Activated naive CD8-positive, alpha-beta T cell treated with anti-CD3 and anti-CD28 coated beads, Interleukin-2, amount 10 ng/mL, durations not matched to agents 7 days and 5 days (primary cell): Measurements from ENCODE around the gene NSMF. TPM values are rescaled to one million over a fixed set of nuclear protein-coding genes. Genes with fewer than 3 reads are reported as not detected.

ENCODE experiments used
- ATAC-seq: fragments of 150-1000 bp; cut with Tn5 transposase; one replicate; pipeline ENCODE4 v1.10.0; 2021; ENCODE audit warnings: low read depth, moderate library complexity
- POLR2A ChIA-PET: fragments of 350-600 bp; sonication (Branson Sonifier 250); formaldehyde crosslinking; loops from one replicate; lab custom pipeline; 2021; ENCODE audit warnings: antibody characterized with exemption; lab: Charles Lee
- DNase-seq: peaks from one replicate; pipeline ENCODE4 v3.0.0; 2021
- H3K27ac Mint-ChIP-seq: one replicate; pipeline ENCODE4 v1.8.0; 2022; ENCODE audit warnings: mild to moderate bottlenecking, mixed read lengths
- H3K27me3 Mint-ChIP-seq: one replicate; pipeline ENCODE4 v1.8.0; 2022; ENCODE audit warnings: mild to moderate bottlenecking, moderate library complexity, mixed read lengths
- H3K36me3 Mint-ChIP-seq: one replicate; pipeline ENCODE4 v1.8.0; 2021; ENCODE audit warnings: mild to moderate bottlenecking, mixed read lengths
- H3K4me1 Mint-ChIP-seq: one replicate; pipeline ENCODE4 v1.8.0; 2021; ENCODE audit warnings: mixed read lengths
- H3K4me3 Mint-ChIP-seq: one replicate; pipeline ENCODE4 v1.8.0; 2022; ENCODE audit warnings: mild to moderate bottlenecking, moderate library complexity, mixed read lengths
- H3K9me3 Mint-ChIP-seq: one replicate; pipeline ENCODE4 v1.8.0; 2021; ENCODE audit warnings: mixed read lengths
- microRNA-seq: library from miRNA; unstranded; fragments of <30 nt; microRNA quantifications from one replicate; pipeline ENCODE4 v1.2.0, GENCODE V29; 2022
- total RNA-seq, 2 experiments: library from RNA; stranded (reverse); gene quantifications; one replicate each; pipeline ENCODE4 v1.2.3, GENCODE V29; 2021

The NSMF gene
- total RNA-seq, 2 experiments from 2014 or later, result 54.3 to 58.4 TPM

- Mint-ChIP-seq H3K27me3 (peaks cover 3% of the 10 kb centered on the region), H3K27ac (no peak overlapping the region), H3K4me3 (no peak overlapping the region), H3K9me3 (no peaks in the 10 kb centered on the region), H3K36me3 (peaks cover 8% of the 10 kb centered on the region), H3K4me1 (peaks cover 2% of the 10 kb centered on the region)
- ATAC-seq, result no peak
- DNase-seq, result no peak
- POLR2A ChIA-PET, result no interaction called here
Observed at GRCh38 chr9:137404961-137405567, 54.1 kb downstream of the NSMF start.

- POLR2A ChIA-PET, result no interaction called here
- DNase-seq (no peak), ATAC-seq (no peak)
- peaks cover 8% of the 10 kb centered on the region for H3K36me3 Mint-ChIP-seq
- H3K4me1 Mint-ChIP-seq, result peaks cover 2% of the 10 kb centered on the region
- peaks cover 3% of the 10 kb centered on the region for H3K27me3 Mint-ChIP-seq
- H3K9me3 Mint-ChIP-seq, result no peaks in the 10 kb centered on the region
- H3K27ac Mint-ChIP-seq, result no peak overlapping the region
- no peak overlapping the region for H3K4me3 Mint-ChIP-seq
Observed at GRCh38 chr9:137403269-137403668, 55.9 kb downstream of the NSMF start.

GRCh38 chr9:137402746-137403145 is 56.4 kb downstream of the NSMF start:
- DNase-seq (no peak), ATAC-seq (no peak)
- peaks cover 2% of the 10 kb centered on the region for H3K4me1 Mint-ChIP-seq
- POLR2A ChIA-PET, result interaction anchor here (0.8 kb wide), 1 partner anchor 101 kb away, joined by 3 read pairs; the partner anchor contains the start of gene NRARP
- no peak overlapping the region for H3K4me3 Mint-ChIP-seq
- H3K27ac Mint-ChIP-seq, result no peak overlapping the region
- no peaks in the 10 kb centered on the region for H3K9me3 Mint-ChIP-seq
- H3K36me3 Mint-ChIP-seq, result peaks cover 8% of the 10 kb centered on the region
- H3K27me3 Mint-ChIP-seq, result peaks cover 3% of the 10 kb centered on the region

- ATAC-seq (no peak), DNase-seq (no peak)
- POLR2A ChIA-PET, result no interaction called here
- H3K9me3 Mint-ChIP-seq, result no peaks in the 10 kb centered on the region
- peaks cover 4% of the 10 kb centered on the region for H3K4me1 Mint-ChIP-seq
- peaks cover 8% of the 10 kb centered on the region for H3K36me3 Mint-ChIP-seq
- H3K27ac Mint-ChIP-seq, result no peak overlapping the region
- H3K27me3 Mint-ChIP-seq, result no peaks in the 10 kb centered on the region
- no peak overlapping the region for H3K4me3 Mint-ChIP-seq
Observed at GRCh38 chr9:137398561-137399468, 60.3 kb downstream of the NSMF start.

GRCh38 chr9:137397675-137398423 is 61.3 kb downstream of the NSMF start:
- no peaks in the 10 kb centered on the region for H3K9me3 Mint-ChIP-seq
- DNase-seq, result no peak
- POLR2A ChIA-PET, result no interaction called here
- no peak overlapping the region for H3K4me3 Mint-ChIP-seq
- H3K27ac Mint-ChIP-seq, result no peak overlapping the region
- peaks cover 8% of the 10 kb centered on the region for H3K36me3 Mint-ChIP-seq
- ATAC-seq, result no peak
- H3K27me3 Mint-ChIP-seq, result no peaks in the 10 kb centered on the region
- peaks cover 4% of the 10 kb centered on the region for H3K4me1 Mint-ChIP-seq

Small RNAs within 50 kb of the gene (microRNA-seq; reads per million reads assigned to microRNA genes)
- gene MIR7114, result not detected

Other genes with a start within 250 kb of the NSMF start
- 1 to 10 TPM; 5.0 to 7.2 TPM for gene RNF208, start 237.1 kb downstream of the NSMF start, total RNA-seq
- gene CYSRT1, start 234.2 kb downstream of the NSMF start, total RNA-seq, result under 1 TPM; 0.45 to 0.55 TPM
- gene RNF224, start 231.8 kb downstream of the NSMF start, total RNA-seq, result not detected
- not detected for gene SLC34A3, start 228.4 kb downstream of the NSMF start, total RNA-seq
- 100 to 1,000 TPM; 241 to 249 TPM for gene TUBB4B, start 218.0 kb downstream of the NSMF start, total RNA-seq
- not detected for gene STPG3, start 208.0 kb downstream of the NSMF start, total RNA-seq
- gene NELFB, start 204.0 kb downstream of the NSMF start, total RNA-seq, result 10 to 100 TPM; 58.7 to 63.1 TPM
- 1 to 10 TPM; 8.1 to 8.2 TPM for gene TOR4A, start 181.6 kb downstream of the NSMF start, total RNA-seq
- 1 to 10 TPM; 1.2 to 1.7 TPM for gene NRARP, start 157.1 kb downstream of the NSMF start, total RNA-seq
- 10 to 100 TPM; 23.4 to 24.7 TPM for gene EXD3, start 36.2 kb downstream of the NSMF start, total RNA-seq
- 1 to 10 TPM; 2.8 to 3.7 TPM for gene NOXA1, start 35.9 kb downstream of the NSMF start, total RNA-seq
- not detected for gene ENTPD8, start 18.0 kb downstream of the NSMF start, total RNA-seq
- 1 to 10 TPM; 5.6 to 7.0 TPM for gene PNPLA7, start 91.1 kb upstream of the NSMF start, total RNA-seq
- 10 to 100 TPM; 58.8 to 64.4 TPM for gene MRPL41, start 92.5 kb upstream of the NSMF start, total RNA-seq
- 10 to 100 TPM; 49.1 to 49.2 TPM for gene DPH7, start 119.6 kb upstream of the NSMF start, total RNA-seq
- gene ZMYND19, start 131.2 kb upstream of the NSMF start, total RNA-seq, result 10 to 100 TPM; 31.3 to 33.0 TPM
- gene ARRDC1, start 146.4 kb upstream of the NSMF start, total RNA-seq, result 10 to 100 TPM; 62.8 to 64.6 TPM
- 100 to 1,000 TPM; 111 to 118 TPM for gene EHMT1, start 159.7 kb upstream of the NSMF start, total RNA-seq